ENCODE measurements around the gene WDR33. TPM values are rescaled to one million over a fixed set of nuclear protein-coding genes. Genes with fewer than 3 reads are reported as not detected.

The WDR33 gene
- total RNA-seq, 1 donor: 35.4 TPM

GRCh38 chr2:127707890-127708648, 102.9 kb downstream of the WDR33 start:
- no peak overlapping the region for H3K4me3 ChIP-seq (ENCODE audit: low read depth, low read length)
- no peak for TF ChIP-seq CTCF (IDR thresholded peaks at IDR 0.05; ENCODE audit: insufficient read depth, low read depth, low read length)
- no peak for DNase-seq (ENCODE audit: low read depth)

- no peak for TF ChIP-seq CTCF (IDR thresholded peaks at IDR 0.05; ENCODE audit: insufficient read depth, low read depth, low read length)
- DNase-seq (ENCODE audit: low read depth): no peak
- no peak overlapping the region for H3K4me3 ChIP-seq (ENCODE audit: low read depth, low read length)
Measured at GRCh38 chr2:127706215-127706990, 104.6 kb downstream of the WDR33 start.

- peak; percentile 63 for DNase-seq (ENCODE audit: low read depth)
- TF ChIP-seq CTCF (IDR thresholded peaks at IDR 0.05; ENCODE audit: insufficient read depth, low read depth, low read length): no peak
- no peak overlapping the region for H3K4me3 ChIP-seq (ENCODE audit: low read depth, low read length)
Measured at GRCh38 chr2:127705391-127706065, 105.4 kb downstream of the WDR33 start.

DNA sequence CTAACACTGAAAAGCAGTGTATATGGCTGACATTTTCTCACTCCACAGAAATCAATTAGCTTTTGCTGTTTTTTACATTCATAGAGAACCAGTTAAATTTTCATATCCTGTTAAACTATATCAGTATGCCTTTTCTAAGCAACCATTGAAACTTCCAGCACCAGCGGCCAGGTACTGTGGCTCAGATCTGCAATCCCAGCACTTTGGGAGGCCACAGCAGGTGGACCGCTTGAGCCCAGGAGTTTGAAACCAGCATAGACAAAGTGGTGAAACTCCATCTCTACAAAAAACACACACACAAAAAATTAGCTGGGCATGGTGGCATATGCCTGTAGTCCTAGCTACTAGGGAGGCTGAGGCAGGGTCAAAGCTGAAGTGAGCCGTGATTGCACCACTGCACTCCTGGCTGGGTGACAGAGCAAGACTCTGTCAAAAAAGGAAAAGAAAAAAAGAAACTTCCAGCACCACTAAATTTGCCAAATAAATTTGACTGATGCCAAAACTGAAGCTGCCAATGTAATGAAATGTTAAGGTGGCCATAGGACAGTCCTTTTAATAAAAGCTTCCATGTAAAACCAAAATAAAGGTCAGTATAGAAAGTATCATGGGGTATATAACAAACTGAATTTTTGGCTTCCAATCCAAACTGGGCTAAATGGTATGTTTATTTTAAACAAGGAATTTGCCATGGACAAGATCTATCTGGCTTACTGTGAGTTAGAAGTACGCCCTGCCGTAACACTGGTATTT, 106.2 kb downstream of the WDR33 start:
- no peak overlapping the region for H3K4me3 ChIP-seq (ENCODE audit: low read depth, low read length)
- DNase-seq (ENCODE audit: low read depth): no peak
- no peak for TF ChIP-seq CTCF (IDR thresholded peaks at IDR 0.05; ENCODE audit: insufficient read depth, low read depth, low read length)

GRCh38 chr2:127703282-127703681, 107.7 kb downstream of the WDR33 start:
- no peak for TF ChIP-seq CTCF (IDR thresholded peaks at IDR 0.05; ENCODE audit: insufficient read depth, low read depth, low read length)
- no peak overlapping the region for H3K4me3 ChIP-seq (ENCODE audit: low read depth, low read length)
- DNase-seq (ENCODE audit: low read depth): no peak

GRCh38 chr2:127702395-127703009, 108.5 kb downstream of the WDR33 start:
- no peak for DNase-seq (ENCODE audit: low read depth)
- no peak for TF ChIP-seq CTCF (IDR thresholded peaks at IDR 0.05; ENCODE audit: insufficient read depth, low read depth, low read length)
- H3K4me3 ChIP-seq (ENCODE audit: low read depth, low read length): peak overlapping the region; percentile 74

All from fibroblast of villous mesenchyme (primary cell).